DOHH2 (cell line): Measurements from ENCODE around the gene AUTS2.

ENCODE experiments used
- CTCF ChIP-seq: fragments of 200-600 bp; sonication (generic); IDR thresholded peaks from one replicate; pipeline ENCODE4 v1.5.1; 2014; ENCODE audit warnings: antibody characterized with exemption, mild to moderate bottlenecking, low read depth, low read length; ENCODE audit not compliant: poor library complexity, severe bottlenecking
- EZH2phosphoT487 ChIP-seq: fragments of 200-600 bp; sonication (generic); IDR thresholded peaks from 2 replicates; pipeline ENCODE4 v1.6.1; 2017; ENCODE audit warnings: borderline replicate concordance, mild to moderate bottlenecking, antibody characterized with exemption, low read length, moderate library complexity, mixed read lengths

- TF ChIP-seq CTCF (no peak), EZH2phosphoT487 (no peak)
Measured at GRCh38 chr7:70781922-70782311, 1183.6 kb downstream of the AUTS2 start.
